MM.1S (cell line): Measurements from ENCODE around the gene GOT1.

Experiments used
- CTCF ChIP-seq: fragments of 300-600 bp; sonication (generic); IDR thresholded peaks from 2 replicates; pipeline ENCODE4 v1.5.1; 2016; ENCODE audit warnings: antibody characterized with exemption, low read length, mixed read lengths
- EZH2 ChIP-seq: fragments of 300-600 bp; sonication (generic); optimal IDR thresholded peaks from 2 replicates; pipeline ENCODE3; 2017; ENCODE audit warnings: low read depth, mild to moderate bottlenecking, antibody characterized with exemption, low read length, mixed read lengths
- EZH2phosphoT487 ChIP-seq: fragments of 300-600 bp; sonication (generic); IDR thresholded peaks from 2 replicates; pipeline ENCODE4 v1.6.1; 2018; ENCODE audit warnings: antibody characterized with exemption, low read length

DNA sequence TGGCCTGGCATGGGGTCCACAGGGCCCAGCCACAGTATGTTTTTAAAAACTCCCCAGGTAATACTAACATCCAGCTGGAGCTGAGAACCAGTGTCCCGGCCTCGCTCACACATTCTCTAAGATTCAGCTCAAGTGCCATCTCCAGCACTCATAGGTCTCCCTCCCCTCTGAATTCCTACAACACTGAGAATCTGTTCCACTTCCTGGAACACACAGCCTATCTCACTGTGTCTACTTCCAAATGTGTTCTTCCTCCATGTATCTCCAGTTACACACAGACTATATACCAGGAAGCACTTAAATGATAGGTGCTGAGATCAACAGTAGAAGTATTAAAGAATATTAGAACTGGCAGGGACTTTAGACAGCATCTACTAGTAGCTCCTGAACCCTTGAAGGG is 10.7 kb downstream of the GOT1 start:
- TF ChIP-seq CTCF (no peak), EZH2phosphoT487 (no peak), EZH2 (no peak)
